ENCODE results near the gene CPSF7. TPM values are rescaled to one million over a fixed set of nuclear protein-coding genes. Genes with fewer than 3 reads are reported as not detected.

The CPSF7 gene
- total and polyA plus RNA-seq, 2 donors (not counting 1 experiment from before 2014, with no cell fraction given): 74.7 to 167 TPM

DNA sequence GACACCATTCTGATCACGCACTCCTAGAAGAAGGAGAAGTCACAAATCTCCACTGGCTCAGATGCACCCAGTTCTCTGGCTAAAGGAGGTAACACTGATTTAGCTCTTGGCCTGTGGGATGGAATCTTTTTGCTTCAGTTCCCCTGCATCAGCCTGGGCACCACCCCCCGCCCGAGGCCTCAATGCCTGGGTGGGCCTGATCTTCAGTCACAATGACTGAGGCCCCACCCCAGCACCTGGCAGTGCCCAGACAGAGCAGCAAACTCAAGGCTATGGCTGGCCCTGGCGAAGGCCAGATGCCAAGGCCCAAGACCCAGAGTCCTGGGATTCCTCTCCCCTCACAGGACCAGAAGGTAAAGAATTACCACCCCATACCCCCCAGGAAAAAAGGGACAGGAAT is 73.1 kb downstream of the CPSF7 start:
- peak overlapping the region; percentile 62 to 85 (median 80) for H3K4me3 ChIP-seq (ENCODE audit: control extremely low read depth in 1 of 5, extremely low read depth in 1 of 5, insufficient read depth in 1 of 5, low read depth in 2 of 5, low read length in 4 of 5)
- peak overlapping the region; percentile 99 for H3K27ac Mint-ChIP-seq
- peak overlapping the region; percentile 93 to 95 for H3K27ac ChIP-seq (ENCODE audit: low read length in 2 of 2)
- ATAC-seq (ENCODE audit: low read depth) (peak; percentile 50), DNase-seq (peak; percentile 80)
- H3K9ac ChIP-seq (ENCODE audit: low read length): peak overlapping the region; percentile 73
- H3K9me3 ChIP-seq (ENCODE audit: control extremely low read depth in 1 of 3, control insufficient read depth in 2 of 3, insufficient read depth in 1 of 3, low read length in 2 of 3): no peaks in the 10 kb centered on the region
- no peaks in the 10 kb centered on the region for H3K27me3 Mint-ChIP-seq
- no peak for TF ChIP-seq EZH2 (IDR thresholded peaks at IDR 0.05; ENCODE audit: borderline replicate concordance, insufficient read depth, low read depth, low read length, poor library complexity, severe bottlenecking)
- TF ChIP-seq, protein P1, sequence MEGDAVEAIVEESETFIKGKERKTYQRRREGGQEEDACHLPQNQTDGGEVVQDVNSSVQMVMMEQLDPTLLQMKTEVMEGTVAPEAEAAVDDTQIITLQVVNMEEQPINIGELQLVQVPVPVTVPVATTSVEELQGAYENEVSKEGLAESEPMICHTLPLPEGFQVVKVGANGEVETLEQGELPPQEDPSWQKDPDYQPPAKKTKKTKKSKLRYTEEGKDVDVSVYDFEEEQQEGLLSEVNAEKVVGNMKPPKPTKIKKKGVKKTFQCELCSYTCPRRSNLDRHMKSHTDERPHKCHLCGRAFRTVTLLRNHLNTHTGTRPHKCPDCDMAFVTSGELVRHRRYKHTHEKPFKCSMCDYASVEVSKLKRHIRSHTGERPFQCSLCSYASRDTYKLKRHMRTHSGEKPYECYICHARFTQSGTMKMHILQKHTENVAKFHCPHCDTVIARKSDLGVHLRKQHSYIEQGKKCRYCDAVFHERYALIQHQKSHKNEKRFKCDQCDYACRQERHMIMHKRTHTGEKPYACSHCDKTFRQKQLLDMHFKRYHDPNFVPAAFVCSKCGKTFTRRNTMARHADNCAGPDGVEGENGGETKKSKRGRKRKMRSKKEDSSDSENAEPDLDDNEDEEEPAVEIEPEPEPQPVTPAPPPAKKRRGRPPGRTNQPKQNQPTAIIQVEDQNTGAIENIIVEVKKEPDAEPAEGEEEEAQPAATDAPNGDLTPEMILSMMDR (IDR thresholded peaks at IDR 0.05): no peak
- H2AFZ ChIP-seq (ENCODE audit: insufficient read depth, low read depth, low read length, poor library complexity, severe bottlenecking): no peak overlapping the region
- H3K9me3 Mint-ChIP-seq (ENCODE audit: insufficient read depth): no peaks in the 10 kb centered on the region
- peaks cover 69 to 84% of the 10 kb centered on the region in 2 donors for H3K4me1 ChIP-seq (ENCODE audit: control insufficient read depth in 2 of 2, insufficient read depth in 2 of 2, low read length in 2 of 2)
- peaks cover 2 to 38% of the 10 kb centered on the region in 2 experiments for H3K36me3 ChIP-seq (replicated peaks in 1 of 2; ENCODE audit: control extremely low read depth in 1 of 2, control insufficient read depth in 1 of 2, extremely low read depth in 1 of 2, insufficient read depth in 2 of 2, low read length in 1 of 2)
- H3K4me2 ChIP-seq (replicated peaks; ENCODE audit: low read depth, low read length, poor library complexity, severe bottlenecking): peak overlapping the region; percentile 86
- ChIA-PET CTCF (interaction anchor here (0.9 to 20.9 kb wide), 7 partner anchors 13 to 79 kb away, joined by 3 to 436 read pairs (median 12); partner anchors contain the start of genes CPSF7, DDB1, SDHAF2 and TKFC), POLR2A (interaction anchor here (1.0 to 2.7 kb wide), 5 partner anchors 9 to 36 kb away, joined by 3 to 29 read pairs (median 4); partner anchors contain the start of genes DDB1, TKFC and TMEM216)
- peaks cover 46% of the 10 kb centered on the region for H4K20me1 ChIP-seq (ENCODE audit: control insufficient read depth, insufficient read depth, low read length, poor library complexity, severe bottlenecking)
- H3K4me1 Mint-ChIP-seq: peaks cover 74% of the 10 kb centered on the region
- H3K79me2 ChIP-seq (ENCODE audit: control insufficient read depth, insufficient read depth, low read length): peaks cover 82% of the 10 kb centered on the region
- H3K4me3 Mint-ChIP-seq: peak overlapping the region; percentile 95
- H3K27me3 ChIP-seq (replicated peaks in 1 of 4; ENCODE audit: control extremely low read depth in 1 of 4, control insufficient read depth in 3 of 4, insufficient read depth in 4 of 4, low read length in 3 of 4): no peaks in the 10 kb centered on the region
- intact Hi-C loops (cut with micrococcal nuclease): loop anchor here (1.0 to 10.0 kb wide), 5 partner anchors 20 to 1200 kb away; partner anchors contain the start of genes INCENP and TMEM109
- WGBS (ENCODE audit: insufficient coverage): 0% methylated on average over 3 of the region's 4 CpGs

DNA sequence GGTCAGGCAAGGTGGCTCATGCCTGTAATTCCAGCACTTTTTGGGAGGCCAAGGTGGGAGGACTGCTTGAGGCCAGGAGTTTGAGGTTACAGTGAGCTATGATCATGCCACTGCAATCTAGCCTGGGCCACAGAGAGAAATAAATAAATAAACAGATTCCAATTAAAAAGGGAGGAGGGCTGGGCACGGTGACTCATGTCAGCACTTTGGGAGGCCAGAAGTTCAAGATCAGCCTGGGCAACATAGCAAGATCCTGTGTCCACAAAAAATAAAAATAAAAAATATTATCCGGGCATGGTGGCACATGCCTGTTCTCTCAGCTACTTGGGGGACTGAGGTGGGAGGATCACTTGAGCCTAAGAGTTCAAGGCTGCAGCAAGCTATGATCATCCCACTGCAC is 75.6 kb downstream of the CPSF7 start:
- no peak overlapping the region for H2AFZ ChIP-seq (ENCODE audit: insufficient read depth, low read depth, low read length, poor library complexity, severe bottlenecking)
- DNase-seq (no peak), ATAC-seq (ENCODE audit: low read depth) (no peak)
- no CpG with 5 or more reads among the region's 2 CpGs for WGBS (ENCODE audit: insufficient coverage)
- peaks cover 65% of the 10 kb centered on the region for H3K4me1 Mint-ChIP-seq
- peak overlapping the region; percentile 62 to 85 (median 73) for H3K4me3 ChIP-seq (ENCODE audit: control extremely low read depth in 1 of 5, extremely low read depth in 1 of 5, insufficient read depth in 1 of 5, low read depth in 2 of 5, low read length in 4 of 5)
- ChIA-PET CTCF (interaction anchor here (1.5 to 20.9 kb wide), 5 partner anchors 8 to 224 kb away, joined by 3 to 436 read pairs (median 6); partner anchors contain the start of genes CYB561A3, DDB1, TKFC and TMEM138), POLR2A (interaction anchor here (0.7 to 1.7 kb wide), 3 partner anchors 8 to 1042 kb away, joined by 3 to 11 read pairs (median 5); partner anchors contain the start of genes CYB561A3 and TMEM138)
- peaks cover 56 to 80% of the 10 kb centered on the region in 2 donors for H3K4me1 ChIP-seq (ENCODE audit: control insufficient read depth in 2 of 2, insufficient read depth in 2 of 2, low read length in 2 of 2)
- TF ChIP-seq EZH2 (IDR thresholded peaks at IDR 0.05; ENCODE audit: borderline replicate concordance, insufficient read depth, low read depth, low read length, poor library complexity, severe bottlenecking): no peak
- TF ChIP-seq, protein P1 (IDR thresholded peaks at IDR 0.05): no peak
- H3K36me3 ChIP-seq (replicated peaks in 1 of 2; ENCODE audit: control extremely low read depth in 1 of 2, control insufficient read depth in 1 of 2, extremely low read depth in 1 of 2, insufficient read depth in 2 of 2, low read length in 1 of 2): peaks cover 2 to 61% of the 10 kb centered on the region in 2 experiments
- H3K27me3 ChIP-seq (replicated peaks in 1 of 4; ENCODE audit: control extremely low read depth in 1 of 4, control insufficient read depth in 3 of 4, insufficient read depth in 4 of 4, low read length in 3 of 4): no peaks in the 10 kb centered on the region
- peak overlapping the region; percentile 86 for H3K4me2 ChIP-seq (replicated peaks; ENCODE audit: low read depth, low read length, poor library complexity, severe bottlenecking)
- no peaks in the 10 kb centered on the region for H3K9me3 Mint-ChIP-seq (ENCODE audit: insufficient read depth)
- peak overlapping the region; percentile 99 for H3K27ac Mint-ChIP-seq
- intact Hi-C loops (cut with micrococcal nuclease): loop anchor here (10.0 kb wide), 2 partner anchors 439 to 771 kb away; partner anchors contain the start of genes INCENP and TMEM109
- peak overlapping the region; percentile 95 for H3K4me3 Mint-ChIP-seq
- H3K27me3 Mint-ChIP-seq: no peaks in the 10 kb centered on the region
- H3K9me3 ChIP-seq (ENCODE audit: control extremely low read depth in 1 of 3, control insufficient read depth in 2 of 3, insufficient read depth in 1 of 3, low read length in 2 of 3): no peaks in the 10 kb centered on the region
- H3K79me2 ChIP-seq (ENCODE audit: control insufficient read depth, insufficient read depth, low read length): peaks cover 65% of the 10 kb centered on the region
- peaks cover 65% of the 10 kb centered on the region for H4K20me1 ChIP-seq (ENCODE audit: control insufficient read depth, insufficient read depth, low read length, poor library complexity, severe bottlenecking)
- H3K27ac ChIP-seq (ENCODE audit: low read length in 2 of 2): peak overlapping the region; percentile 93 to 95
- H3K9ac ChIP-seq (ENCODE audit: low read length): peak overlapping the region; percentile 73
